ENCODE results near the gene DRC7. TPM values are rescaled to one million over a fixed set of nuclear protein-coding genes. Genes with fewer than 3 reads are reported as not detected.

The DRC7 gene
- total and polyA plus RNA-seq, 9 of the 15 experiments (the other 6 are each of a cell fraction or from before 2014, with no cell fraction given): 0.04 to 0.33 (median 0.12) TPM; not detected in 3

- TF ChIP-seq FOXK2 (conservative IDR thresholded peaks at IDR 0.05 in 1 of 2, IDR thresholded peaks at IDR 0.05 in 1 of 2; ENCODE audit: low read depth in 2 of 2): peak; percentile 82 to 90; a peak in 3 of 4 replicates
- peak; percentile 73 for TF ChIP-seq FOSL1 (tag; conservative IDR thresholded peaks at IDR 0.05)
- TF ChIP-seq HMGN3 (IDR thresholded peaks at IDR 0.05; ENCODE audit: borderline replicate concordance, extremely low read depth, insufficient read length, low read depth, low read length): no peak
- TF ChIP-seq GMEB1 (CRISPR knock-in tag; IDR thresholded peaks at IDR 0.05): no peak
- no peak for TF ChIP-seq ADNP (tag; IDR thresholded peaks at IDR 0.05)
- TF ChIP-seq MYC (IDR thresholded peaks at IDR 0.05; ENCODE audit: low read depth, low read length): peak; percentile 59; the same call in 1 of the 2 replicates
- TF ChIP-seq MYC (CRISPR knock-in tag; IDR thresholded peaks at IDR 0.05; ENCODE audit: borderline replicate concordance, low read depth): no peak
- TF ChIP-seq KLF1 (tag; IDR thresholded peaks at IDR 0.05): no peak
- no peak for TF ChIP-seq U2AF1 (optimal IDR thresholded peaks at IDR 0.05; ENCODE audit: low read depth, low read length)
- peak; percentile 50 for TF ChIP-seq DACH1 (IDR thresholded peaks at IDR 0.05; ENCODE audit: partially characterized antibody)
- TF ChIP-seq, protein P1, sequence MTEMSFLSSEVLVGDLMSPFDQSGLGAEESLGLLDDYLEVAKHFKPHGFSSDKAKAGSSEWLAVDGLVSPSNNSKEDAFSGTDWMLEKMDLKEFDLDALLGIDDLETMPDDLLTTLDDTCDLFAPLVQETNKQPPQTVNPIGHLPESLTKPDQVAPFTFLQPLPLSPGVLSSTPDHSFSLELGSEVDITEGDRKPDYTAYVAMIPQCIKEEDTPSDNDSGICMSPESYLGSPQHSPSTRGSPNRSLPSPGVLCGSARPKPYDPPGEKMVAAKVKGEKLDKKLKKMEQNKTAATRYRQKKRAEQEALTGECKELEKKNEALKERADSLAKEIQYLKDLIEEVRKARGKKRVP (CRISPR knock-in tag; IDR thresholded peaks at IDR 0.05): no peak
- no peak for TF ChIP-seq PML (IDR thresholded peaks at IDR 0.05; ENCODE audit: low read length)
- TF ChIP-seq PYGO2 (tag; IDR thresholded peaks at IDR 0.05): no peak
- TF ChIP-seq RAD51 (IDR thresholded peaks at IDR 0.05; ENCODE audit: borderline replicate concordance, low read depth): peak; percentile 49; the same call in 1 of the 2 replicates
- no peak for TF ChIP-seq CCNT2 (IDR thresholded peaks at IDR 0.05; ENCODE audit: borderline replicate concordance, extremely low read depth, insufficient read length, low read depth, low read length)
These were observed 69.9 kb downstream of the DRC7 start (continued) for GRCh38 chr16:57764341-57765159.
